AG04450 (cell line): ENCODE data around the gene MRPL14. TPM values are rescaled to one million over a fixed set of nuclear protein-coding genes. Genes with fewer than 3 reads are reported as not detected.

Experiments used
- CTCF ChIA-PET: fragments of 300-600, 350-600 bp; formaldehyde crosslinking; extraction: SDS; loops from one replicate; lab custom pipeline; 2022; ENCODE audit warnings: antibody characterized with exemption, inconsistent platforms; lab: Charles Lee
- POLR2A ChIA-PET: fragments of 350-600 bp; formaldehyde crosslinking; extraction: SDS; loops from one replicate; lab custom pipeline; 2021; ENCODE audit warnings: antibody characterized with exemption, inconsistent platforms; lab: Yijun Ruan, JAX
- DNase-seq: peaks from one replicate; pipeline ENCODE4 v3.0.0-alpha.2; 2011; ENCODE audit warnings: low read depth, low spot score
- H3K27ac ChIP-seq: one replicate; pipeline ENCODE4 v1.5.1; 2012; ENCODE audit warnings: low read depth, low read length, control low read depth
- H3K27me3 ChIP-seq: one replicate; pipeline ENCODE4 v1.6.0; 2012; ENCODE audit warnings: low read length; ENCODE audit not compliant: control insufficient read depth, insufficient read depth
- H3K4me3 ChIP-seq: 2 replicates; pipeline ENCODE4 v1.5.1; 2011; ENCODE audit warnings: mild to moderate bottlenecking, low read depth, low read length, control low read depth
- H3K9me3 ChIP-seq: 2 replicates; pipeline ENCODE4 v1.5.1; 2012; ENCODE audit warnings: low read length; ENCODE audit not compliant: control insufficient read depth, insufficient read depth
- CTCF ChIP-seq: IDR thresholded peaks from 2 replicates; pipeline ENCODE4 v1.5.1; 2011; ENCODE audit warnings: low read depth, low read length, control low read depth, inconsistent platforms
- polyA plus RNA-seq: library from polyadenylated mRNA; depleted of rRNA; stranded (reverse); fragments of >200 nt; gene quantifications from 2 replicates; pipeline ENCODE4 v1.2.3, GENCODE V29; 2011

MRPL14 gene
- polyA plus RNA-seq, 1 experiment = 57.3 TPM

DNA sequence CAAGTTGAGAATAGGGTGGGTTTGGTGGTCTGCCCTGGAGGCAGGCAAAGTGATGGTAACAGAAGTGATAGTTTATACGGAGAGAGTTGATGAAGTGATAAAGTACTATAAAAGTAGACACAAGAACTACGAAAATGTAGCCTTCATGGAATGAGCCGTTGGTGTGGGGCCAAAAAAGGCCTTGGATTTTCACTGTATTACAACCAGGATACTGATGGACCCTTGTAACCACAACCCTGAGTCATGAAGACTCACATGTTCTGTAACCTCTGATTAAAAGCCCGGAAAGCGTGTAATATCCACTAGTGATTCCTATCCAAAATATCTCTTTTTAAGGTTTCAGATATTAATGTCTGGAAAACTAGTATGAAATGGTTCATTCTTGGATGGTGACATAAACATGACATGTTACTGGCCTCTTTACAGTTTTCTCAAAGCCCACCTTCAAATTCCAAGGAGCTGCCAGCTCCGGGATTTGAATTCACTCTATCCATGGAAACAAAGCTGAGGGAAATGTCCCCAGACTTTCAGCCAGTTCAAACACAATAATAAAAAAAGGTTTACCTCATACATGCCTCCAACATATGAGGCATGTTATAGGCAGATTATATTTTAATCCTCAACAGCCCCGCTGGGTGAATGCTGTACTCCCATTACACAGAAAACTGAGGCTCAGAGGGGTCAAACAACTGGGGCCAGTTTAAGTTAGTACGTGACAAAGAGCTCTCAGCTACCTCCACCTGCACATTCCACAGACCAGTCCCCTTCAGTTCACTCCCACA is 55.4 kb downstream of the MRPL14 start:
- H3K27ac ChIP-seq = peak overlapping the region; percentile 82
- ChIA-PET CTCF (interaction anchor here (0.9 to 5.3 kb wide), 5 partner anchors 19 to 303 kb away, joined by 3 to 94 read pairs (median 4); partner anchors contain the start of gene VEGFA), POLR2A (interaction anchor here (0.6 to 4.4 kb wide), 5 partner anchors 61 to 302 kb away, joined by 3 to 40 read pairs (median 10); partner anchors contain the start of gene VEGFA)
- DNase-seq = peak; percentile 85
- H3K27me3 ChIP-seq = no peaks in the 10 kb centered on the region
- TF ChIP-seq CTCF = no peak
- no peaks in the 10 kb centered on the region; the same call in 1 of the 2 replicates for H3K9me3 ChIP-seq
- H3K4me3 ChIP-seq = no peak overlapping the region

DNA sequence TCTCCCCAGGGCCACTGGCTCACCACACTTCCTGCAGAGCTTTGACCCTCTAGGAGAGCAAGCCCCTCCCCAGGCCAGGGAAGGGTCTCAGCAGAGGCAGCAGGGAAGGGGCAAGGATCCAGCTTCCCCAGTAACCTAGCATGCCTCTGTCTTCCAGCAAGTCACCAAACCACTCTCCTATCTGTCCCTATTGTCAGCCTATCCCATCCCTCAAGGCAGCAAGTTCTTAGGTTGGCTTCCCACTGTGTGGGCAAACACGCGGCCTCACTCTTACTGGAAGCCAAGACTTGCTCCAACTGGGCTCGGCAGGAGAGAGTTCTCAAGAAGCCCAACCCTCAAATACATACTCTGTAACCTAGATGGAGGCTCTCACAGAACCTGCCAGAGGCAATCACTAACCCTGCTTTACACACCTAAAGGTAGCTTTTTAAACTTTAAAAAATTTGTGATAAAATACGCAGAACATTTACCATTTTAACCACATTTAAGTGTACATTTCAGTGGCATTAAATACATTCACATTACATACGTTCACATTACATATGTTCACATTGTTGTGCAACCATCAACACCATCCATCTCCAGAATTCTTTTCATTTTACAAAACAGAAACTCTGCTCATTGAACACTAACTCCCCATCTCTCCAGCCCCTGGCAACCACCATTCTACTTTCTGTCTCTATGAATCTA is 58.5 kb downstream of the MRPL14 start:
- POLR2A ChIA-PET = interaction anchor here (1.6 kb wide), 1 partner anchor 58 kb away, joined by 3 read pairs; no protein-coding TSS in a partner anchor
- Histone ChIP-seq H3K9me3 (no peaks in the 10 kb centered on the region), H3K27me3 (no peaks in the 10 kb centered on the region), H3K4me3 (no peak overlapping the region), H3K27ac (no peak overlapping the region)
- no peak for TF ChIP-seq CTCF
- DNase-seq = no peak
- CTCF ChIA-PET = interaction anchor here (1.6 to 2.1 kb wide), 2 partner anchors 295 to 299 kb away, joined by 5 to 6 read pairs; no protein-coding TSS in a partner anchor

DNA sequence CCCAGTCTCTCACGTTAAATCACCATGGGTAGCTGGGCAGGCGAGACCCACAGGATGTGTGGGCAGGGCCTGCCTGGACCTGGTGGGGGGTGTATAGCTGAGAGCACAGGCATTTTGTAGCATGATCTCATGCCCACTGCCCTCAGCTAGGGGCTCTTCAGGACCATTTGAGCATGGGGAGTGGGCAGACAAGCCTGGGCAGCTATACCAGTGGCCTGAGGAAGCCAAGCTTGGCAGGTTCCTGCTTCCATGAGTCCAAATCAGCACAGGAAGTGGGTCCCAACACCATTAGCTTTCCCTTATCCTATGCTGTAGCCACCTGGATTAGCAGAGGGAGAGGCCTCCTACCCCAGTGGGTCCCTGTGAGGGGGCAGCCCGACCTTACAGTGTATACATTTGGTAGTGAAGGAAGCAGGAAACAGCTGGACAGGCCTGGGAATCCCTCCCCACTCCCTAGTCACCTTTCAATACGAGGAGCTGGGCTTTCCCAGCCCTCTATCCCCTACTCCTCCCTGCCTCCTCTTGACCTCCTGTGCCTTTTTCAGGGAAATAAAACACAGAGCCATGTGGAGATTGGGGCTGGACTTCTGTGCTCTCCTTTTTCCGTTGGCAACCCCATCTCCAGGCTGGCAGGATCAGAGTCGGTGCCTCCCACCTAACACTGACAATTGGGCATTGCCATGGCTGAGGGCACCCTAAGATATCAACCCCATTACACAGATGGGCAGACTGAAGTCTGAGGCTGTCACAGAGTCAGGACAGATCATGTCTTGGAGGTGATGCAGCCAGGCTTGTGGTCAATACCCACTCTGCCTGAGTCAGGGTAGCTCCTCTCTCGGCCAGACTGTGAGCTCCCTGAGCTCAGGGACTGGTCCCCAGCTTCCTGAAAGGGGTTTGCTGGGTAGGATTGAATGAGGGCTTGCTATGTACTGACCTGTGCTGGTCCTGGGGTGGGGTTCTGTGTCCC is 59.8 kb downstream of the MRPL14 start:
- no peaks in the 10 kb centered on the region; the same call in 1 of the 2 replicates for H3K9me3 ChIP-seq
- ChIA-PET POLR2A (interaction anchor here (0.8 to 1.6 kb wide), 2 partner anchors 9 to 56 kb away, joined by 3 read pairs; no protein-coding TSS in a partner anchor), CTCF (interaction anchor here (1.2 to 2.1 kb wide), 3 partner anchors 12 to 298 kb away, joined by 3 to 6 read pairs (median 5); no protein-coding TSS in a partner anchor)
- no peak for DNase-seq
- no peaks in the 10 kb centered on the region for H3K27me3 ChIP-seq
- no peak overlapping the region for H3K4me3 ChIP-seq
- H3K27ac ChIP-seq = peak overlapping the region; percentile 3
- TF ChIP-seq CTCF = no peak

GRCh38 chr6:44066394-44067172 is 60.7 kb downstream of the MRPL14 start:
- Histone ChIP-seq H3K27ac (peak overlapping the region; percentile 3), H3K27me3 (no peaks in the 10 kb centered on the region), H3K4me3 (no peak overlapping the region), H3K9me3 (no peaks in the 10 kb centered on the region; the same call in 1 of the 2 replicates)
- POLR2A ChIA-PET = interaction anchor here (0.8 kb wide), 1 partner anchor 8 kb away, joined by 3 read pairs; no protein-coding TSS in a partner anchor
- TF ChIP-seq CTCF = no peak
- CTCF ChIA-PET = interaction anchor here (1.2 to 2.3 kb wide), 2 partner anchors 8 to 13 kb away, joined by 3 to 6 read pairs; no protein-coding TSS in a partner anchor
- DNase-seq = no peak
